ENCODE data around the gene URI1. TPM values are rescaled to one million over a fixed set of nuclear protein-coding genes. Genes with fewer than 3 reads are reported as not detected.

The URI1 gene
- total RNA-seq, 1 experiment from 2014 or later, result 68.9 TPM

DNA sequence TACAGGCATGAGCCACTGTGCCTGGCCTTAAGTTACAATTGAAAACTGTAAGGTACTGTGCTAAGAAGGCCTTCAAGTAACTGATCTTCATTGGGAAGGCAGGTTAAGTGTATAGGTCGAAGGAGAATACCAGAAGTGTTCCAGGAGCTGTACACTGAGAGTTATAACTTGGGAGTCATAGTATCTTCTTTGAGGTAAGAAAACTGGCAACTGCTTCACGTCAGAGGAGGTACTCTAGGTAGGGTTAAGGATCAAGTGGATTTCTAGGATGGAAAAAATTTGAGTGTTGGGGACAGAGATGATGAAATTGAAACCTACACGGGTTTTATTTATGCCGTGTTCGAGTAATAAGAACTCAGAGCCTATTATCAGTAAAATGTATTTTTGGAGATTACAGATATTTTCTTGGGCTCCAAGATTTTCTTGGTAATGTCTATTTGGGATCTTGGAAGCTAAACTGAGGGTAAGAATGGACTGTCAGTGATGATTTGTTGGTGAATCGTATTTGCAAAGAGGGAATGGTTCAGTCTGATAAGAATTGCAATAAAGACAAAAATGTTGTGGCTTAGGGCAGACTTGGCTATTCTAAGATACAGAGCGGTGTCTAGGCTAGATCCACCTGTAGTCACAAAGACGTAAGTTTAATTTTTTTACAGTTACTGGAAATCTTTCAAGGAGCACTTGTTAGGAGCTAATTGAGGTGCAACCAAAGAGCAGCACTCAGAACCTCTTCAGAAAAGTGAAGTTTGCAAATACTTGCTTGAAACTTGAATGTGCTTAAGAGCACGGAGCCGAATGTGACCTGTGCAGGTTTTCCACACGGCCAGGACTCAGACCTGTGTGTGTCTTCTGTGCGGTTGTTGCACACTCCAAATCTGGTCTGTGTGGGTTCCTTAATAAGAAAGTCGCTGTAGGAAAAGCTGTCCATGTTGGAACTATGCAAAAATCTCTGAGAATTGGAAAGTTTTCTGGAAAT is 102.5 kb downstream of the URI1 start:
- POLR2A ChIA-PET, result interaction anchor here (1.5 kb wide), 1 partner anchor 17 kb away, joined by 3 read pairs; no protein-coding TSS in a partner anchor
- Mint-ChIP-seq H3K36me3 (ENCODE audit: insufficient read depth, unreplicated experiment) (peaks cover 13% of the 10 kb centered on the region), H3K9me3 (ENCODE audit: unreplicated experiment) (no peaks in the 10 kb centered on the region), H3K27ac (ENCODE audit: low read depth, unreplicated experiment) (no peak overlapping the region), H3K4me3 (ENCODE audit: unreplicated experiment) (no peak overlapping the region), H3K27me3 (ENCODE audit: insufficient read depth, unreplicated experiment) (no peaks in the 10 kb centered on the region), H3K4me1 (ENCODE audit: insufficient read depth, unreplicated experiment) (no peaks in the 10 kb centered on the region)
- BruUV-seq (replicated peaks), result no TSS peak
- DNase-seq (ENCODE audit: unreplicated experiment), result no peak
- TF ChIP-seq, protein P1, sequence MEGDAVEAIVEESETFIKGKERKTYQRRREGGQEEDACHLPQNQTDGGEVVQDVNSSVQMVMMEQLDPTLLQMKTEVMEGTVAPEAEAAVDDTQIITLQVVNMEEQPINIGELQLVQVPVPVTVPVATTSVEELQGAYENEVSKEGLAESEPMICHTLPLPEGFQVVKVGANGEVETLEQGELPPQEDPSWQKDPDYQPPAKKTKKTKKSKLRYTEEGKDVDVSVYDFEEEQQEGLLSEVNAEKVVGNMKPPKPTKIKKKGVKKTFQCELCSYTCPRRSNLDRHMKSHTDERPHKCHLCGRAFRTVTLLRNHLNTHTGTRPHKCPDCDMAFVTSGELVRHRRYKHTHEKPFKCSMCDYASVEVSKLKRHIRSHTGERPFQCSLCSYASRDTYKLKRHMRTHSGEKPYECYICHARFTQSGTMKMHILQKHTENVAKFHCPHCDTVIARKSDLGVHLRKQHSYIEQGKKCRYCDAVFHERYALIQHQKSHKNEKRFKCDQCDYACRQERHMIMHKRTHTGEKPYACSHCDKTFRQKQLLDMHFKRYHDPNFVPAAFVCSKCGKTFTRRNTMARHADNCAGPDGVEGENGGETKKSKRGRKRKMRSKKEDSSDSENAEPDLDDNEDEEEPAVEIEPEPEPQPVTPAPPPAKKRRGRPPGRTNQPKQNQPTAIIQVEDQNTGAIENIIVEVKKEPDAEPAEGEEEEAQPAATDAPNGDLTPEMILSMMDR (IDR thresholded peaks at IDR 0.05; ENCODE audit: unreplicated experiment), result no peak
- CTCF ChIA-PET, result interaction anchor here (0.6 to 1.0 kb wide), 4 partner anchors 9 to 363 kb away, joined by 3 read pairs; no protein-coding TSS in a partner anchor
- intact Hi-C loops (cut with micrococcal nuclease), result no loop called here

DNA sequence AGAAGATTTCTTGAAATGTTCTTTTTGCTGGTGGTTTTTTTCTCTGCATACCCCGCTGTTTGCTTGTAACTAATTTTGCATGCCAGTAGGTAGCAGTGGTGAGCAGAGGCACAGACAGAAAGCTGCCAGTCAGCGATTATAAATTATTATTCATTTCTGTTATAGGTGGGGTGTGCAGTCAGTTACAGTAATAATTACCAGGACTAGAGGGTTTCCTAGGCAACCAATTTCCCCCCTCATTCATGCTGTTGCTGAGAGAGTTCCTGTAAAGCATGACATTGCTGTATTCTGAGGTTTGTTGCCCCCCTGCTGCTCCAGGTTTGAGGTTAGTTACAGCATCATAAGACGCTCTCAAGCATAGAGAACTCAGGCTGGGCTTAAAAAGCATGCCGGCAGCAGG is 104.5 kb downstream of the URI1 start:
- Mint-ChIP-seq H3K4me1 (ENCODE audit: insufficient read depth, unreplicated experiment) (no peaks in the 10 kb centered on the region), H3K27me3 (ENCODE audit: insufficient read depth, unreplicated experiment) (no peaks in the 10 kb centered on the region), H3K36me3 (ENCODE audit: insufficient read depth, unreplicated experiment) (peaks cover 16% of the 10 kb centered on the region), H3K4me3 (ENCODE audit: unreplicated experiment) (no peak overlapping the region), H3K9me3 (ENCODE audit: unreplicated experiment) (no peaks in the 10 kb centered on the region), H3K27ac (ENCODE audit: low read depth, unreplicated experiment) (no peak overlapping the region)
- ChIA-PET POLR2A (no interaction called here), CTCF (interaction anchor here (1.3 kb wide), 1 partner anchor 620 kb away, joined by 8 read pairs; no protein-coding TSS in a partner anchor)
- TF ChIP-seq, protein P1 (IDR thresholded peaks at IDR 0.05; ENCODE audit: unreplicated experiment), result peak; percentile 23
- DNase-seq (ENCODE audit: unreplicated experiment), result no peak
- no TSS peak for BruUV-seq (replicated peaks)
- intact Hi-C loops (cut with micrococcal nuclease), result no loop called here

DNA sequence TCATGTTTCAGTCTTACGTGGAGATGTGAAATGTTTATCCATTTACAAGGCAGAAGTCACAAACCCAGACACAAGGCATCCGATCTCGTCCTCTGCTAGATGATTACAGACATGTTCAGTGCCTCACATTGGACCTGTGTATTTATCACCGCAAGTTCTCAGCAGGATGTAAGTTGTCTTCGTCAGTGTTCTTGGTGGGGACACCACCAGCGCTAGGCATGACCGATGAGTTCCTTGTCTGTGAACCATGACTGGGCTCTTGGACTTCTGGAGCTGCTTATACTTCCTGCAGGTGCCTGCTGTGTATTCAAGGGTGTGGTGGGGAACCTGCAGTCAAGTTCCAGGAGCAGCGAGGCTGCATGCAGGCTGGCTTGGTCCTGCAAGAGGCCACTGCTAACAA is 105.4 kb downstream of the URI1 start:
- DNase-seq (ENCODE audit: unreplicated experiment), result no peak
- no peak overlapping the region for H3K4me3 Mint-ChIP-seq (ENCODE audit: unreplicated experiment)
- ChIA-PET CTCF (no interaction called here), POLR2A (no interaction called here)
- BruUV-seq (replicated peaks), result no TSS peak
- intact Hi-C loops (cut with micrococcal nuclease), result no loop called here
- no peaks in the 10 kb centered on the region for H3K9me3 Mint-ChIP-seq (ENCODE audit: unreplicated experiment)
- no peak overlapping the region for H3K27ac Mint-ChIP-seq (ENCODE audit: low read depth, unreplicated experiment)
- H3K27me3 Mint-ChIP-seq (ENCODE audit: insufficient read depth, unreplicated experiment), result no peaks in the 10 kb centered on the region
- peaks cover 12% of the 10 kb centered on the region for H3K36me3 Mint-ChIP-seq (ENCODE audit: insufficient read depth, unreplicated experiment)
- TF ChIP-seq, protein P1 (IDR thresholded peaks at IDR 0.05; ENCODE audit: unreplicated experiment), result no peak
- H3K4me1 Mint-ChIP-seq (ENCODE audit: insufficient read depth, unreplicated experiment), result no peaks in the 10 kb centered on the region

DNA sequence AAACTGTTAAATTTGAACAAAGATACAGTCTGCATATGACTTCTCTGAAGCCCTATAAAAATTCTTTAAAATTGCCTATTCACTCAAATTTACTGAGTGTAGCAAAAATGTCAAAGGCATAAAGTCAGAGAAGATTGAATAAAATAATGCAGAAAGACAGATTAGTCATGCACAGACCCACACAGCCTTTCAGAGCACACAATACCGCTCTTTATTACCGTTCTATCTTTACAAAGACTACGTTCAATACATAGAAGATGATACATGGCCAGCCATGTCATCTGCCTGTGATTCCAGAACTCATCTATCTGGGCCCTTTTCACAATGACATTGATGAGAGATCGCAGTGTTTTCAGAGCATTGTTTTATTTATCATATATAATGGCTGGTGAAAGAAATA is 107.2 kb downstream of the URI1 start:
- Mint-ChIP-seq H3K27ac (ENCODE audit: low read depth, unreplicated experiment) (no peak overlapping the region), H3K36me3 (ENCODE audit: insufficient read depth, unreplicated experiment) (peaks cover 12% of the 10 kb centered on the region), H3K4me3 (ENCODE audit: unreplicated experiment) (no peak overlapping the region), H3K9me3 (ENCODE audit: unreplicated experiment) (no peaks in the 10 kb centered on the region), H3K4me1 (ENCODE audit: insufficient read depth, unreplicated experiment) (no peaks in the 10 kb centered on the region), H3K27me3 (ENCODE audit: insufficient read depth, unreplicated experiment) (no peaks in the 10 kb centered on the region)
- BruUV-seq (replicated peaks), result no TSS peak
- no peak for DNase-seq (ENCODE audit: unreplicated experiment)
- TF ChIP-seq, protein P1 (IDR thresholded peaks at IDR 0.05; ENCODE audit: unreplicated experiment), result no peak
- ChIA-PET POLR2A (no interaction called here), CTCF (interaction anchor here (0.7 to 1.1 kb wide), 2 partner anchors 36 to 40 kb away, joined by 3 read pairs; no protein-coding TSS in a partner anchor)
- intact Hi-C loops (cut with micrococcal nuclease), result no loop called here
